SK-N-SH treated with all-trans-retinoic acid at 6 μM for 48 hours (cell line): Measurements from ENCODE around the gene SH3RF1.

Source experiments
- ATAC-seq: fragments of 200-7000 bp; cut with Tn5 transposase; 3 replicates; pipeline ENCODE4 v1.9.1; 2020; ENCODE audit warnings: mild to moderate bottlenecking, moderate library complexity
- ARNTL ChIP-seq: fragments of 450-650 bp; formaldehyde crosslinking; IDR thresholded peaks from 2 replicates; pipeline ENCODE4 v1.5.0; 2020; ENCODE audit warnings: low read depth, mild to moderate bottlenecking, moderate library complexity, borderline replicate concordance
- CSDC2 ChIP-seq: fragments of 250-450 bp; sonication (Bioruptor Pico); IDR thresholded peaks from 2 replicates; pipeline ENCODE4 v1.5.0; 2020; ENCODE audit warnings: mild to moderate bottlenecking, moderate library complexity
- CSRNP3 ChIP-seq: fragments of 250-450 bp; sonication (Bioruptor Pico); IDR thresholded peaks from 2 replicates; pipeline ENCODE4 v1.5.1; 2021; ENCODE audit warnings: mild to moderate bottlenecking, moderate library complexity
- ESRRG ChIP-seq: fragments of 250-450 bp; sonication (Bioruptor Pico); IDR thresholded peaks from 2 replicates; pipeline ENCODE4 v1.6.1; 2021; ENCODE audit warnings: mild to moderate bottlenecking
- GLIS3 ChIP-seq: fragments of 250-450 bp; sonication (Bioruptor Pico); IDR thresholded peaks from 2 replicates; pipeline ENCODE4 v1.5.0; 2020; ENCODE audit warnings: mild to moderate bottlenecking, moderate library complexity
- ISL1 ChIP-seq: fragments of 250-450 bp; sonication (Bioruptor Pico); IDR thresholded peaks from 2 replicates; pipeline ENCODE4 v2.1.2; 2022; ENCODE audit warnings: mild to moderate bottlenecking, moderate library complexity
- OSR1 ChIP-seq: fragments of 250-450 bp; sonication (Bioruptor Pico); IDR thresholded peaks from 2 replicates; pipeline ENCODE4 v1.8.0; 2022; ENCODE audit warnings: moderate library complexity, mild to moderate bottlenecking, inconsistent platforms
- PATZ1 ChIP-seq: fragments of 250-450 bp; sonication (Bioruptor Pico); IDR thresholded peaks from 2 replicates; pipeline ENCODE4 v1.8.0; 2020; ENCODE audit warnings: mild to moderate bottlenecking, moderate library complexity, borderline replicate concordance
- POU6F1 ChIP-seq: fragments of 250-450 bp; sonication (Bioruptor Pico); IDR thresholded peaks from 2 replicates; pipeline ENCODE4 v1.8.0; 2021; ENCODE audit warnings: low read depth, mild to moderate bottlenecking, moderate library complexity, borderline replicate concordance
- PPARA ChIP-seq: fragments of 250-450 bp; sonication (Bioruptor Pico); IDR thresholded peaks from 2 replicates; pipeline ENCODE4 v1.5.0; 2020; ENCODE audit warnings: mild to moderate bottlenecking, borderline replicate concordance
- RARB ChIP-seq: fragments of 250-450 bp; sonication (Bioruptor Pico); IDR thresholded peaks from 2 replicates; pipeline ENCODE4 v1.8.0; 2021; ENCODE audit warnings: mild to moderate bottlenecking, moderate library complexity
- SNAI2 ChIP-seq: fragments of 250-450 bp; sonication (Bioruptor Pico); IDR thresholded peaks from 2 replicates; pipeline ENCODE4 v1.5.0; 2020; ENCODE audit warnings: mild to moderate bottlenecking, moderate library complexity
- TOX ChIP-seq: fragments of 250-450 bp; sonication (Bioruptor Pico); IDR thresholded peaks from 2 replicates; pipeline ENCODE4 v1.8.0; 2021; ENCODE audit warnings: mild to moderate bottlenecking, moderate library complexity, borderline replicate concordance
- ZC3H10 ChIP-seq: fragments of 250-450 bp; sonication (Bioruptor Pico); IDR thresholded peaks from 2 replicates; pipeline ENCODE4 v1.5.1; 2021; ENCODE audit warnings: mild to moderate bottlenecking, moderate library complexity
- ZNF8 ChIP-seq: fragments of 450-650 bp; formaldehyde crosslinking; IDR thresholded peaks from 2 replicates; pipeline ENCODE4 v1.5.0; 2020; ENCODE audit warnings: mild to moderate bottlenecking, moderate library complexity
- TF ChIP-seq, protein P1 (sequence below): fragments of 250-450 bp; sonication (Bioruptor Pico); IDR thresholded peaks from 2 replicates; pipeline ENCODE4 v1.5.1; 2020; ENCODE audit warnings: low read depth, mild to moderate bottlenecking, moderate library complexity
- TF ChIP-seq, protein P2 (sequence below): fragments of 250-450 bp; sonication (Bioruptor Pico); IDR thresholded peaks from 2 replicates; pipeline ENCODE4 v1.5.0; 2020; ENCODE audit warnings: mild to moderate bottlenecking, moderate library complexity

The SH3RF1 gene

DNA sequence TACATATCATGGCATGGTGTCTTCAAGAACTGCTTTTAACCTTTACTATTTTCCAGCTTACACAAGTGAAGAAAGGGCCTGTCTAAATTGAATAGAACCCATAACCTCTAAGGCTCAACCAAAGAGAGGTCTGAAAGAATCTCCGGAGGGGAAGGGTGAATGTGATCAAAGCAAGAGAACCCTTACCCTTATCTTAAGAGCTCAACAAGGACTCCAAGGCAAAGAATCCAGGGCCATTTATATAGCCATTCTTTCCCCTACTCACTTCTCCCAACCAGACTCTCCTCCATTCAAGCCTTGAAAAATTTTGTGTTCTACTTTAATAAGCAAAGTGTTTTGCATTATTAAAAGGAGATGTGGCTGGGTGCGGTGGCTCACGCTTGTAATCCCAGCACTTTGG lies 118.7 kb downstream of the SH3RF1 start:
- TF ChIP-seq RARB (CRISPR knock-in tag) (no peak), ZNF8 (CRISPR knock-in tag) (no peak), GLIS3 (CRISPR knock-in tag) (no peak), CSRNP3 (CRISPR knock-in tag) (no peak), OSR1 (CRISPR knock-in tag) (no peak), CSDC2 (no peak), ESRRG (CRISPR knock-in tag) (no peak)
- ATAC-seq = peak; percentile 13; the same call in 2 of the 3 replicates

DNA sequence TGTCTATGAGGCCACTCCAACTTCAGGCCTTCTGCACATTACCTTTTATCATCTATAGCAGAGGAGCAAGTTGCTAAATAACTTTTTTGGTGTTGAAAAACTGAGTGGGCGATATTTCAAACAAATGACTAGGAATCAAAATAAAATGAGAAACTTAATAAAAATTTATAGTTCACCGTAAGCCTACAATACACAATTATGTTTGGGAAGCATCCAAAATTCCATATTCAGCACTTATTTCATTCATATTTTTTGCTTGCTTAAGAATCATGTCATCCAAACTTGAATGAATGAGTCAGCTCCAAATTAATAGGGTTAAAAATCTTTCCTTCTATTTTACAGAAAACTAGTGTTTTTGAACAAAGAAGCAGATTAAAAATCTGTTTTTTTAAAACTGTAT lies 119.1 kb downstream of the SH3RF1 start:
- ATAC-seq = peak; percentile 39
- TF ChIP-seq OSR1 (CRISPR knock-in tag) (no peak), RARB (CRISPR knock-in tag) (no peak), GLIS3 (CRISPR knock-in tag) (no peak), SNAI2 (no peak), ISL1 (peak; percentile 93)
- TF ChIP-seq, all 23 proteins: peak for 1

GRCh38 chr4:169150806-169151205 lies 120.0 kb downstream of the SH3RF1 start:
- no peak for TF ChIP-seq ZNF8 (CRISPR knock-in tag)
- TF ChIP-seq, all 23 proteins: peak for 0
- no peak for ATAC-seq

GRCh38 chr4:169148885-169149284 lies 121.9 kb downstream of the SH3RF1 start:
- no peak for ATAC-seq
- TF ChIP-seq ZC3H10 (CRISPR knock-in tag) (no peak), OSR1 (CRISPR knock-in tag) (no peak), ARNTL (CRISPR knock-in tag) (no peak), PPARA (CRISPR knock-in tag) (no peak), CSDC2 (no peak), CSRNP3 (CRISPR knock-in tag) (no peak)
- TF ChIP-seq, protein P1, sequence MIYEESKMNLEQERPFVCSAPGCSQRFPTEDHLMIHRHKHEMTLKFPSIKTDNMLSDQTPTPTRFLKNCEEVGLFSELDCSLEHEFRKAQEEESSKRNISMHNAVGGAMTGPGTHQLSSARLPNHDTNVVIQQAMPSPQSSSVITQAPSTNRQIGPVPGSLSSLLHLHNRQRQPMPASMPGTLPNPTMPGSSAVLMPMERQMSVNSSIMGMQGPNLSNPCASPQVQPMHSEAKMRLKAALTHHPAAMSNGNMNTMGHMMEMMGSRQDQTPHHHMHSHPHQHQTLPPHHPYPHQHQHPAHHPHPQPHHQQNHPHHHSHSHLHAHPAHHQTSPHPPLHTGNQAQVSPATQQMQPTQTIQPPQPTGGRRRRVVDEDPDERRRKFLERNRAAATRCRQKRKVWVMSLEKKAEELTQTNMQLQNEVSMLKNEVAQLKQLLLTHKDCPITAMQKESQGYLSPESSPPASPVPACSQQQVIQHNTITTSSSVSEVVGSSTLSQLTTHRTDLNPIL (CRISPR knock-in tag) = no peak
- TF ChIP-seq, protein P2, sequence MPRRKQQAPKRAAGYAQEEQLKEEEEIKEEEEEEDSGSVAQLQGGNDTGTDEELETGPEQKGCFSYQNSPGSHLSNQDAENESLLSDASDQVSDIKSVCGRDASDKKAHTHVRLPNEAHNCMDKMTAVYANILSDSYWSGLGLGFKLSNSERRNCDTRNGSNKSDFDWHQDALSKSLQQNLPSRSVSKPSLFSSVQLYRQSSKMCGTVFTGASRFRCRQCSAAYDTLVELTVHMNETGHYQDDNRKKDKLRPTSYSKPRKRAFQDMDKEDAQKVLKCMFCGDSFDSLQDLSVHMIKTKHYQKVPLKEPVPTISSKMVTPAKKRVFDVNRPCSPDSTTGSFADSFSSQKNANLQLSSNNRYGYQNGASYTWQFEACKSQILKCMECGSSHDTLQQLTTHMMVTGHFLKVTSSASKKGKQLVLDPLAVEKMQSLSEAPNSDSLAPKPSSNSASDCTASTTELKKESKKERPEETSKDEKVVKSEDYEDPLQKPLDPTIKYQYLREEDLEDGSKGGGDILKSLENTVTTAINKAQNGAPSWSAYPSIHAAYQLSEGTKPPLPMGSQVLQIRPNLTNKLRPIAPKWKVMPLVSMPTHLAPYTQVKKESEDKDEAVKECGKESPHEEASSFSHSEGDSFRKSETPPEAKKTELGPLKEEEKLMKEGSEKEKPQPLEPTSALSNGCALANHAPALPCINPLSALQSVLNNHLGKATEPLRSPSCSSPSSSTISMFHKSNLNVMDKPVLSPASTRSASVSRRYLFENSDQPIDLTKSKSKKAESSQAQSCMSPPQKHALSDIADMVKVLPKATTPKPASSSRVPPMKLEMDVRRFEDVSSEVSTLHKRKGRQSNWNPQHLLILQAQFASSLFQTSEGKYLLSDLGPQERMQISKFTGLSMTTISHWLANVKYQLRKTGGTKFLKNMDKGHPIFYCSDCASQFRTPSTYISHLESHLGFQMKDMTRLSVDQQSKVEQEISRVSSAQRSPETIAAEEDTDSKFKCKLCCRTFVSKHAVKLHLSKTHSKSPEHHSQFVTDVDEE (CRISPR knock-in tag) = no peak

GRCh38 chr4:169147191-169147590 lies 123.6 kb downstream of the SH3RF1 start:
- TF ChIP-seq ISL1 = peak; percentile 46; the same call in 1 of the 2 replicates
- TF ChIP-seq RARB (CRISPR knock-in tag) = no peak
- ATAC-seq = peak; percentile 53

DNA sequence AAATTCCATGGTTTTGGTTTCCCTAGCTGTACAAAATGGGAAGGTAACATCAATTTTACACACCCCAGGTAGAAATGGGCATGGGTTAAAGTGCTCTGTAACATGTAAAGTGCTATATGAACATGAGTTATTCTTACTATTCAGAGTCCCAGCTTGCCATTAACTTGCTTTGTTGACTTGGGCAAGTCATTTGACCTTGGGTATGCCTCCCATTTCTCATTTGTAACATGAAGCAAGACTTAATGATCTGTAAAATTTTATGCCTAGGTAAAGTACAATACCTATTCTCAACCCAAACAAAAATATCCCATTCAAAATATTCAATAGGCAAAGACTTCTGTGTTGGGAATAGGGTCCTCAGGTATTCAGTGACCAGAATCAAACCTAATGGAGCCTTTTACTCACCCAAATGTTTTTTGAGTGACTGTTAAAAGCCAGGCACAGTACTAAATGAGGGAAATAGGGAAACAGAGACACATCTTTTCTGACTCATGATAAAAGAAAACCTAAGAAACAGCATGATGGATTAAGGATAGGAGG lies 126.6 kb downstream of the SH3RF1 start:
- ATAC-seq = no peak
- TF ChIP-seq ARNTL (CRISPR knock-in tag) (no peak), POU6F1 (no peak), ZNF8 (CRISPR knock-in tag) (no peak), TOX (no peak), PATZ1 (no peak)
- TF ChIP-seq, protein P2 (CRISPR knock-in tag) = no peak
- TF ChIP-seq, all 23 proteins: peak for 0
